RWPE2 (cell line): ENCODE results near the gene PCSK5.

Experiments used
- ATAC-seq: fragments of 200-7000 bp; cut with Tn5 transposase; 3 replicates; pipeline ENCODE4 v1.9.1; 2021; ENCODE audit warnings: low read depth
- DNase-seq: peaks from one replicate; pipeline ENCODE4 v3.0.0-alpha.2; 2020; ENCODE audit warnings: low spot score
- H3K27ac ChIP-seq: fragments of 450-650 bp; 2 replicates; pipeline ENCODE4 v1.5.1; 2017; ENCODE audit warnings: mild to moderate bottlenecking; ENCODE audit not compliant: poor library complexity, severe bottlenecking
- H3K27me3 ChIP-seq: fragments of 250-450 bp; sonication (Bioruptor Pico); 2 replicates; pipeline ENCODE4 v1.5.1; 2021; ENCODE audit warnings: mild to moderate bottlenecking, moderate library complexity; ENCODE audit not compliant: insufficient read depth, poor library complexity, severe bottlenecking
- H3K36me3 ChIP-seq: fragments of 250-450 bp; sonication (Bioruptor Pico); 2 replicates; pipeline ENCODE4 v1.5.1; 2020; ENCODE audit warnings: low read depth, mild to moderate bottlenecking, moderate library complexity
- H3K4me1 ChIP-seq: fragments of 250-450 bp; sonication (Bioruptor Pico); 2 replicates; pipeline ENCODE4 v1.5.1; 2021; ENCODE audit warnings: mild to moderate bottlenecking, moderate library complexity; ENCODE audit not compliant: insufficient read depth, poor library complexity, severe bottlenecking
- H3K4me3 ChIP-seq: fragments of 250-450 bp; sonication (Bioruptor Pico); 2 replicates; pipeline ENCODE4 v1.5.1; 2021; ENCODE audit warnings: mild to moderate bottlenecking, moderate library complexity; ENCODE audit not compliant: severe bottlenecking
- H3K9me3 ChIP-seq: fragments of 250-450 bp; sonication (Bioruptor Pico); 2 replicates; pipeline ENCODE4 v1.5.1; 2021; ENCODE audit warnings: mild to moderate bottlenecking, moderate library complexity; ENCODE audit not compliant: severe bottlenecking
- TF ChIP-seq, protein P1 (sequence below): fragments of 450-650 bp; IDR thresholded peaks from one replicate; pipeline ENCODE4 v1.5.1; 2017; ENCODE audit warnings: mild to moderate bottlenecking, moderate library complexity; ENCODE audit not compliant: poor library complexity, severe bottlenecking

The PCSK5 gene

DNA sequence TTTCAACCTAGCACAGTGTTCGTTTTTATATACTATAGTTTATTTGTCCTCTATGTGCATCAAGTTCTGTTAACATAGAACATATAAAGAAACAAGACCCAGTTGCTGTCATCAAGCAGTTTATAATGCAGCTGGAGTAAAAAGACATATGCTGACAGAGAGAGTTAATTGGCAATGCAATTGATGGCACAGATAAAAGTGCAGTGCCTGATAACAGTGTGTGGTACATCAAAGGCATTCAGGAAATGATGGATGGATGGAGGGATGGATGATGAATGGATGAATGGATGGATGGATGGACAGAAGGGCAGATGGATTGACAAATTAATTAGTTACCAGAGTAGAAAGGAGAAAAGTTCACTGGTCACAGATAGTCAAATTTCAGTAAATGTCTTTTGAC, 264.9 kb downstream of the PCSK5 start:
- Histone ChIP-seq H3K27me3 (no peaks in the 10 kb centered on the region), H3K9me3 (no peaks in the 10 kb centered on the region), H3K27ac (no peak overlapping the region), H3K4me3 (no peak overlapping the region), H3K36me3 (no peaks in the 10 kb centered on the region), H3K4me1 (no peaks in the 10 kb centered on the region)
- DNase-seq (no peak), ATAC-seq (no peak)
- TF ChIP-seq, protein P1, sequence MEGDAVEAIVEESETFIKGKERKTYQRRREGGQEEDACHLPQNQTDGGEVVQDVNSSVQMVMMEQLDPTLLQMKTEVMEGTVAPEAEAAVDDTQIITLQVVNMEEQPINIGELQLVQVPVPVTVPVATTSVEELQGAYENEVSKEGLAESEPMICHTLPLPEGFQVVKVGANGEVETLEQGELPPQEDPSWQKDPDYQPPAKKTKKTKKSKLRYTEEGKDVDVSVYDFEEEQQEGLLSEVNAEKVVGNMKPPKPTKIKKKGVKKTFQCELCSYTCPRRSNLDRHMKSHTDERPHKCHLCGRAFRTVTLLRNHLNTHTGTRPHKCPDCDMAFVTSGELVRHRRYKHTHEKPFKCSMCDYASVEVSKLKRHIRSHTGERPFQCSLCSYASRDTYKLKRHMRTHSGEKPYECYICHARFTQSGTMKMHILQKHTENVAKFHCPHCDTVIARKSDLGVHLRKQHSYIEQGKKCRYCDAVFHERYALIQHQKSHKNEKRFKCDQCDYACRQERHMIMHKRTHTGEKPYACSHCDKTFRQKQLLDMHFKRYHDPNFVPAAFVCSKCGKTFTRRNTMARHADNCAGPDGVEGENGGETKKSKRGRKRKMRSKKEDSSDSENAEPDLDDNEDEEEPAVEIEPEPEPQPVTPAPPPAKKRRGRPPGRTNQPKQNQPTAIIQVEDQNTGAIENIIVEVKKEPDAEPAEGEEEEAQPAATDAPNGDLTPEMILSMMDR: no peak

DNA sequence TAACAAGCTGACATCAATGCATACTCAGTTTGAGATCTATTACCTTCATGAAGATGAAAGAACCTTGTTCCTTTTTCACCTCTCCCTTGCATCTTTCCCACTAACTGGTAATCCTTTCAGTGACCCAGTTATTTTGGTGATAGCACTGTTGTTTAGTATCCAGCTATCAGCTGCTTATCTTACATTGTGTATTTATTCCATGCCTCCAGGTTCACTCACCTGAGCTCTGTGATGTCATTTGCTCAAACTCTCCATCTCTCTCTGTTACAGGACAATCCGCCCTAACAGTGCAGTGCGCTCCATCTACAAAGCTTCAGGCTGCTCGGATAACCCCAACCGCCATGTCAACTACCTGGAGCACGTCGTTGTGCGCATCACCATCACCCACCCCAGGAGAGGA, 268.2 kb downstream of the PCSK5 start:
- Histone ChIP-seq H3K27ac (no peak overlapping the region), H3K4me3 (no peak overlapping the region), H3K9me3 (no peaks in the 10 kb centered on the region), H3K27me3 (no peaks in the 10 kb centered on the region), H3K4me1 (no peaks in the 10 kb centered on the region), H3K36me3 (no peaks in the 10 kb centered on the region)
- no peak for DNase-seq
- ATAC-seq: no peak
- TF ChIP-seq, protein P1: no peak

DNA sequence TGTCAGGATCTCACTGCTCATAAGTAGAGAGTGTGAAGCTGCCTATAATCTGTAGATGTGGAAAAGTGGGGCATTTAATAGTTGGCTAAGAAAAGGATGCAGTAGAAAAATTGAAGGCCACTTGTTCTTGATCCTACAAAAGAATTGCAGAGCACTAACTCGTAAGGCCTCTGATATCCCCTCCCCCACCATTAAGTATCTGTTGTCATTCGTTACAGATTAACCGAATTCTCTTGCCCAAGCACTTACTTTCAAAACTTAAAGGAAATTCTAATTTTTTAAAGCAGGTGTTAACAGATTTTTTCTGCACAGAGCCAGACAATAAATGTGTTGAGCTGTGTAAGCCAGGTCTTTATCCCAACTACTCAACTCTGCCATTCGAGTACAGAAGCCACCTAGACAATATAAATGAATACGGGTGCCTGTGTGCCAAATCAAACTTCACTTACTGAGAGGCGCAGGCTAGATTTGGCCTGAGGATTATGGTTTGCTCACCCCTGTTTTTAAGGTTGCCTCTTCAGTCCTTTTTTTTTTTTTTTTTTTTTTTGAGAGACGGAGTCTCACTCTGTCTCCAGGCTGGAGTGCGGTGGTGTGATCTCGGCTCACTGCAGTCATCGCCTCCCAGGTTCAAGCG, 268.9 kb downstream of the PCSK5 start:
- Histone ChIP-seq H3K9me3 (no peaks in the 10 kb centered on the region), H3K27ac (no peak overlapping the region), H3K4me1 (no peaks in the 10 kb centered on the region), H3K36me3 (no peaks in the 10 kb centered on the region), H3K4me3 (no peak overlapping the region), H3K27me3 (no peaks in the 10 kb centered on the region)
- DNase-seq (no peak), ATAC-seq (no peak)
- TF ChIP-seq, protein P1: no peak

DNA sequence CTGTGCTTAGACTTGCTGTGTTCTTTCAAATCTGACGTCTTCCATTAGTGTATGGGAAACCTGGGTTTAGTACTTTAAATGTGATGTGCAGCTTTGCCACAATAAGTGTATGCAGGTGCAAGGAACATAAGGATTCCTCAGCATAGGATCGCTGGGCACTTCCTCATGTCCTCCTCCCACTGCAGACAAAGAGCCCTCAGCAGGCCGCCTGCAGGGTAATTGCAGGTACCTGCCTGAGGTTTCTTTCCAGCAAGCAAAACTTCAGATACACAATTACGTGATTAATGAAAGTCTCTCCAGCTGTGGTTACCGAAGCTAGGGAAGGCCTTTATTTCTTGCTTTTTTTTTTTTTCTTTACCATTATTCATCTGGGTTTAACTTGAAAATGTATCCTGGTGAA, 270.6 kb downstream of the PCSK5 start:
- Histone ChIP-seq H3K27ac (no peak overlapping the region), H3K27me3 (no peaks in the 10 kb centered on the region), H3K4me1 (no peaks in the 10 kb centered on the region), H3K4me3 (no peak overlapping the region), H3K36me3 (no peaks in the 10 kb centered on the region), H3K9me3 (no peaks in the 10 kb centered on the region)
- no peak for ATAC-seq
- TF ChIP-seq, protein P1: no peak
- DNase-seq: no peak

DNA sequence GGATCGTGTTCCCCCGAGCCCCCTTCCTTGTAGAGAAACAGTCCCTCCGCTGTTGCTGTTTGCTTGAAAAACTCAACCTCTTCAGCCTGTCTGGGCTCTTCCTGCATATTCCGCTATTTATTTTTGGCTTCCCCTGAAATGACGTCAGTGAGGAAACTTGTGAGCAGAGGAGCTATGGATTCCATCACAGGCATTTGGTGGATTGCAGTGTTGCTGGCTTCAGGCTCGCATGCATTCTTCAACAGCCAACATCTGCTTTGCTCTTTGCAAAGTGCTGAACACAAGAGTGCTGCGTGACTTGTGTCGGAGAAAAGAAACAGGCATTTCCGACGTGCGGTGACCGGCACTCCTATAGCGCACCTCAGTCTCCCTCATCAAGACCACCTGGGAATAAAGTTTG, 271.1 kb downstream of the PCSK5 start:
- H3K36me3 ChIP-seq: no peaks in the 10 kb centered on the region
- no peak overlapping the region for H3K27ac ChIP-seq
- H3K27me3 ChIP-seq: no peaks in the 10 kb centered on the region
- H3K4me1 ChIP-seq: no peaks in the 10 kb centered on the region
- TF ChIP-seq, protein P1: no peak
- no peak overlapping the region for H3K4me3 ChIP-seq
- DNase-seq (no peak), ATAC-seq (no peak)
- no peaks in the 10 kb centered on the region for H3K9me3 ChIP-seq
